CD4-positive, alpha-beta T cell treated with Interleukin-15 for 4 hours (primary cell): ENCODE data around the gene HIF1A.
A peak's percentile ranks its signal among the peaks of the same experiment; 100 is the strongest.
"Not testable (repeated sequence)": the region's sequence is repeated elsewhere in the genome, so short reads cannot be mapped to it uniquely, and the experiment has no call there.

ENCODE experiments used
- DNase-seq: peaks from one replicate; pipeline ENCODE4 v3.0.0-alpha.2; 2020; ENCODE audit warnings: low spot score

The HIF1A gene

DNA sequence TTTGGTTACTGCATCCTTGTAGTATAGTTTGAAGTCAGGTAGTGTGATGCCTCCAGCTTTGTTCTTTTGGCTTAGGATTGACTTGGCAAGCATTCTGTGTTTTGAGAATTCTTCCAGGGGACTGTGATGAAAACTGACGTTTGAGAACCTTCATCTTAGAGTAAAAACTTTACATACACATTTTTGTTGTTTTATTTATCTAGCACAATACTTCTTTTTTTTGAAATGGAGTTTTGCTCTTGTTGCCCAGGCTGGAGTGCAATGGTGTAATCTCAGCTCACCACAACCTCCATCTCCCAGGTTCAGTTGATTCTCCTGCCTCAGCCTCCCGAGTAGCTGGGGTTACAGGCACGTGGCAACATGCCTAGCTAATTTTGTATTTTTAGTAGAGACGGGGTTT is 13.4 kb downstream of the HIF1A start:
- not testable (repeated sequence) for DNase-seq

DNA sequence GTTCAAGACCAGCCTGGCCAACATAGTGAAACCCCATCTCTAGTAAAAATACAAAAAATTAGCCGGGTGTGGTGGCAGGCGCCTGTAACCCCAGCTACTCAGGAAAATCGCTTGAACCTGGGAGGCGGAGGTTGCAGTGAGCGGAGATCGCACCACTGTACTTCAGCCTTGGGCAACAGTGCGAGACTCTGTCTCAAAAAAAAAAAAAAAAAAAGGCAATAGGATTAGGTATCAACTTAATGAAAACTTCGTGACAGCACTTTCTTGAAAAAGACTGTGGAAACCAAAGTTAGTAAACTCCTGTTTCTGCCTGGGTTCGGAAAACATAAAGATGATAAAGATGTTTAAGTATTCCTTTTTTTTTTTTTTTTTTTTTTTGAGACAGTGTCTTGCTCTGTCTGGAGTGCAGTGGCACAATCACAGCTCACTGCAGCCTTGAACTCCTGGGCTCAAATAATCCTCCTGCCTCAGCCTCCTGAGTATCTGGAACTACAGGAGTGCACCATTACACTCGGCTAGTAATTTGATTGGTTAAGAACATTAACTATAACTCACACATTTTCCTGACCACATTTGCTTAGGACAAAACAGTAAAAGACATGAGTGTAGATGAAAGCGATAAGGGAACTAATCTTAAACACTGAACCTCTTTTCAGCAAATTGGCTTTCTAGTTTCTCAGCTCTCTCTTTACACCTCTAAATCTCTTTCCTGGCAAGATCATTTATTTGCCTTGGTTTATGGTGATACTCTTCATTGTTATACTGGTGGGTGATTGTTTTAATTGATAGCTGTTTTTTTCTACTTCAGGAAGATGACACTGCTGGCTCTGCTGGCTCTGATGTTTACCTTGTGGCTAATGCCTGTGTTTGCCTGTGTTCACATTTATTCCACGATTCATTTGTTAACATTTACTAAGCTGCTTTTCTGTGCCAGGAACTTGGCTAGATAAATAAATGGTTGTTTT is 15.8 kb downstream of the HIF1A start:
- DNase-seq = no peak

DNA sequence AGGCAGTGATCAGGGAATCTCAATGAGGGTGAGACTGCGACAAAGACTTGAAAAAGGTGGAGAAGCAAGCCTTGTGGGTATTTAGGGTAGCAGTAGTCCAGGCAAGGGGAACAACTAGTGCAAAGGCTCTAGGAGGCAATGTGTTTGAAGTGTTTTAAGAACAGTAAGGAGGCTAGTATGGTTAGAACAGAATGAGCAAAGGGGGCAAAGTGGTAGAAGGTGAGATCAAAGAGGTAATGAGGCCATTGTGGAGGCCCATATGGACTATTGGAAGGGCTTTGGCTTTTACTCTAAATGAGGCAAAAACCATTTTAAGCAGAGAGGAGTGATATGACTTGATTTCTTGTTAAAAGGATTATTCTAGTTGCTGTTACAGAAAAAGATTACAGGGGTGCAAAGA is 16.8 kb downstream of the HIF1A start:
- DNase-seq = no peak

DNA sequence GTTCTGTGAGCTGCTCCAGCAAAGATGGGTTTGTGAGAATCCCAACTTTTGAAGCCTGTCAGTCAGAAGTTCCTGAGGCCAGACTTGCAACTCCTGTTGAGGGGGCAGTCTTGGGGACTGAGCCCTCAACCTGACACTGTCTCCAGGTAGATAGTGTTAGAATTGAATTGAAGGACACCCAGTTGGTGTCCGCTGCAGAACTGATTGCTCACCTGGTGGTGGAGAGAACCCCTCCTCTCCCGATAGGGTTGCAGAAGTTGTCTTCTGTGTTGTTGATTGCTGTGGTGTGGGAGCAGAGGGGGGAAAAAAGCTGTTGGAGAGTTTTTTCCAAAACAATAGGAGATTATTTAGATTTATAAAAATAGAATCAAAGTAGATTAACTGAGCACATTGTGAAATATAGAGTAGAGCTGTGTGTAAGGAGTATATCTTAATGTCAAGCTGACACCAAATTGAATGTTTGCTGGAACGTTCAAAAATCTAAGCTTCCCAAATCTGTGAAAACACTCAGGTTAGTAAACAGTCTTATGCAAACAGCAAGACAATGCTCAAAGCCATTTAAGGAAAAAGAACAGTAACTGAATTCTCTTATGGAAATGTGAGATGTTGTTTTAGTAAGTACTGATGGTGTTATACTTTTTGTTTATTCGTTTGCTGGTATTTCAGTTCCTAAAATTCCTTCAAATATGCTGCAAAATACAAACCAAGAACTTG is 18.6 kb downstream of the HIF1A start:
- no peak for DNase-seq

DNA sequence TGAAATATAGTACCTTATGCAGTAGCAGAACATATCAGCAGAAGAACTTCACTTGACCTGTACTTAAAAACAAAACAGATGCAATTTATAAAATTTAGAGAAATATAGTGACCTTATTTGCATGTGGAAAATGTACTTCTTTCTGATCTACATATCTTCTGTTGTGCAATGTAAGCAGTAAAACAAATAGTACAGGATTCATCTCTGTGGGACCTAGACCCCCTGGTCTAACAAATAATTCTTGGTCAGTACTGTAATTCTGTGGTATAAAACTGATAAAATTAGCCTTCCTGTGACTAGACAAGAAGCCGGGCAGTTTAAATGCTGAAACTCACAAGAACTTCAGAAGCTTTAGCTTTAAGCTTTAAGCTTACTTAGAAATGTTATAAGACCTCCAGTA is 21.6 kb downstream of the HIF1A start:
- no peak for DNase-seq

DNA sequence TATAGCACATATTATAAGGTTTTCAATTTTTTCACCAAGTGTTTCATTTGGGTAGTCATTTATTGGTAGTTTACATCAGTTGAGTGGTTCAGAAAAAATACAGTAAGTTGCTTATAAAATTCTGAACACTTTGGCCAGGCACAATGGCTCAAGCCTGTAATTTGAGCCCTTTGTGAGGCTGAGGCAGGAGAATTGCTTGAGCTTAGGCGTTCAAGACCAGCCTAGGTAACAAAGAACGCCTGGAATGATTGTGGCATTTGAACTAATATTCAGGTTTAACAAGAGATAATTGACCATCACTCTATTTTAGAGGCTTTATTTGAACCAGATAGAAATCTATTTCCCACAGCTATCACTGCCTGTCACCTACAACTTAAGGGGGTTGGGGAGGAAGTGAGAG is 22.7 kb downstream of the HIF1A start:
- no peak for DNase-seq

DNA sequence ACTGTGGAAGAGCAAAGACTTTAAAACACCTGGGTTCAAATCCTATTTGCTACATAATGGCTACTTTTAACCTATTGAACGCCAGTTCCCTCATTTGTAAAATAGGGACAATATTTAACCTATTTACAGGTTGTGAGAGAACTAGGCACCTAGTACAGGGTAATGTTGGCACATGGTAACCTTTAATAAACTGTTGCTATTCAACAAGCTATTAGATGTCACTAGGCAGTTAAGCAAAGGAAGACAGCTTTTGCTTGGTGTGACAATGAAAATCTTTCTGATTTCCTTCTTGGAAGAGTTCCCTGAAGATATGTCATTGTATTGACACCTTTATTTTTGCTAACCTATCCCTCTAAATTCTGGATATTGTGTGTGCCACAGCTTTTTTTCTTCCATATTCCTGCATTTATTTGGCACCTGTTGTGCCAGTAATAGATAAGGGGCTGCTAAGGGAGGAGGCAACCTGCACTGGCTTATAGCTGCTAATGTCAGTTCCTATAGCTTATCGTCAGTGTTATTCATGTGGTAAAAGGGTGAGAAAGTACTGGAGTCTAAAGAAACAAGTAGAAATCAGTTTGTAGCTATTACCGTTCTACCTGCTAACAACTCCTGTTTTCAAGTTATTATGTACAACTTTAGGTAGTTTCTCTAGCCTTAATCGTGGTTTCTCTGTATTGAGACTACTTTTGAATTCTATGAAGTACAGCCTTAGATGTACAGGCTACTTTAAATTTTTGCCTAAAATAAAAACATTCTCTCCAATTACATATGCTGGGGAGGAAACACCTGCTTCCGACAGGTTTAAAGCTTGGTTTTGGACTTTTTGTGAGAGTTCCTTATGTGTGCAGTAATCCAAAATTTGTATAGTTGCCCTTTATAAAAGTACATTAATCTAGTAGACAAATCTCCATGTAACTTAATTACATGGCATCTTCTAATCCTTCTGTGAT is 24.3 kb downstream of the HIF1A start:
- DNase-seq = peak; percentile 39

DNA sequence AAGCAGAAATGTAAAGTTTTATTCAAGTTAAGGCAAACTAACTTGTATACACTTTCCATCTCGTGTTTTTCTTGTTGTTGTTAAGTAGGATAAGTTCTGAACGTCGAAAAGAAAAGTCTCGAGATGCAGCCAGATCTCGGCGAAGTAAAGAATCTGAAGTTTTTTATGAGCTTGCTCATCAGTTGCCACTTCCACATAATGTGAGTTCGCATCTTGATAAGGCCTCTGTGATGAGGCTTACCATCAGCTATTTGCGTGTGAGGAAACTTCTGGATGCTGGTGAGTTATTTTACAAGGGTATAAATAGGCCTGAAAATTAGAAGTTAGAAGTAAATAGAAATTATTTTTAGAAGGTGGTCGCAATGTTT is 25.0 kb downstream of the HIF1A start:
- DNase-seq = no peak

DNA sequence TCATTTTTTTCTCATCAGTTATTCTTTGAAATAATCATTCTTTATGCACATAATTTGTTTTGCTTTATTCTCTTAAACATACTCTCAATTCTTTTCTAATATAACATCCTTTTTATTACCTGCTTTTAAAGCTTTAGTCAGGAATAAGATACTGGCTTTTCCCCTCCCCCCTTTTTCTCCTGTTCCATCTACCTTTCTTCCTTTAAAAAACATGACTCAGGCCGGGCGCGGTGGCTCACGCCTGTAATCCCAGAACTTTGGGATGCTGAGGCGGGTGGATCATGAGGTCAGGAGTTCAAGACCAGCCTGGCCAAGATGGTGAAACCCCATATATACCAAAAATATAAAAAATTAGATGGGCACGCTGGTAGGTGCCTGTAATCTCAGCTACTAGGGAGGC is 25.4 kb downstream of the HIF1A start:
- DNase-seq = no peak

DNA sequence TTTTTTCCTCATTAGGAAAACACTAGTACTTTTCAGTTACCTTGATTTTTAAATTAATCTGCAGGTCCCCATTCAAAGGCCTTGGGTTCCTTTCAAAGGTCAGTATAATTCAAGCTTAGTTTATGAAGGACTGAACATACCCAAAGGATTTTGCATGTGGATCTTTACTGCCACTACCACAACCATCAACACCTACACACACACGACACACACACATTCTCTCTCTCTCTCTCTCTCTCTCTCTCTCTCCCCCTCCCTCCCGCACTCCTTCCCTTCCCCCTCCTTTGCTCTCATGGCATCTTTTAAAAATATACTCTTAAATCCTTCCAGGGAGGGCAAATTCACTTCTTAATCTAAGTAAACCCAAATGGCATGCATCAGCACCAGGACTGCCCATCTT is 28.8 kb downstream of the HIF1A start:
- no peak for DNase-seq

DNA sequence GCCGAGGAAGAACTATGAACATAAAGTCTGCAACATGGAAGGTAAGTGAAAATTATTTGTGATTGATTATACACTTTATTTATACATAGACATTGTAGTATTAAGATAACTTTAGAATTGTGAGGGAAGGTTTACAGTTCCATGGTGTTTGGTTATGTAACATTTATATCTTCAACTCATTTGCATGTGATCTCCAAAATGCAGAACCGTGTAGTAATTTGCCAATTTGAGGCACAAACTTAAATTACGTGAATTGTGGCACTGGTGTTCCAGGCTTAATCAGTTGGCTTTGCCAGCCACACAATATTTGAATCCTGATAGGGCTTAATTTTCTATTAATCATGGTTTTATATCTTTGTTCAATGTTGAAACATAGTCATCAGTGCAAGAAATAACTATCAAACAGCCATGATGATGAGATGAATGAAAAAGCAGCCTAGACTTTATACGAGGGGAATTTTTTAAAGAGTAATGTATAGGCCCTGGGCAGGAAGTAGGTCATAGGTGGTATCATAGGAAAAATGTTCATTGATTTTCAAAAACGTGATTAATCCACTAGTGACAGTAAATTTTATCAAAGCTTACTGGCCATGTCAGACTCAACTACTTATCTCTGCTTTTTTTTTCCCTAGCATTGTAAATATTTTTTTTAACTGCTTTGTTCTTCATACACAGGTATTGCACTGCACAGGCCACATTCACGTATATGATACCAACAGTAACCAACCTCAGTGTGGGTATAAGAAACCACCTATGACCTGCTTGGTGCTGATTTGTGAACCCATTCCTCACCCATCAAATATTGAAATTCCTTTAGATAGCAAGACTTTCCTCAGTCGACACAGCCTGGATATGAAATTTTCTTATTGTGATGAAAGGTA is 31.7 kb downstream of the HIF1A start:
- no peak for DNase-seq

DNA sequence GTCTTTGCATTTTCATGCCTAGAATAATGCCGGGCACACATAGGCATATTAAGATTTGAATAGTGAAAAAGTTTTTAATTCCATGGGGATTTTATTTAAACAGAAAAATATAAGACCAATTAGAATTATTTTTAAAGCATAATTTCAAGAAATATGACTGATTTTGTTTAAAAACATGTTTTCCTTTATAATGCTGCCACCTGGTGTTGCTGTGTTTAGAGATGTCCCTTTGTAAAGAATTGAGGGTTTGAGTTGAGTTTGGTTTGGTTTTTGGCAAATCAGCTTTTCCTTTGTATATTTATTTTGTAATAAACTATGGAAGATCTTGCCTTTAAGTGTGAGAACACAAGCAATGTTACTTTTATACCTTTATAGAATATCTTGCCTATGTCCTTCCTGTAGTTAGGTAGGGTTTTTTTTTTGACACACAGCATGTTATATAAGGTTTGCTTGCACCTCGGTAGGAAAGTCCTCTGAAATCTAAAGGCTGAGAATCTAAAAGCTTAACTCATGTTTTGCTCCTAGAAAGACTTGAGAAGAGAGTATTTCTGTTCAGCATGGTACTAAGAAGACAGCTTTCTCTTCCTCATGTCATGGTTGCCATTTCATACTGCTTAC is 35.6 kb downstream of the HIF1A start:
- DNase-seq = peak; percentile 36

DNA sequence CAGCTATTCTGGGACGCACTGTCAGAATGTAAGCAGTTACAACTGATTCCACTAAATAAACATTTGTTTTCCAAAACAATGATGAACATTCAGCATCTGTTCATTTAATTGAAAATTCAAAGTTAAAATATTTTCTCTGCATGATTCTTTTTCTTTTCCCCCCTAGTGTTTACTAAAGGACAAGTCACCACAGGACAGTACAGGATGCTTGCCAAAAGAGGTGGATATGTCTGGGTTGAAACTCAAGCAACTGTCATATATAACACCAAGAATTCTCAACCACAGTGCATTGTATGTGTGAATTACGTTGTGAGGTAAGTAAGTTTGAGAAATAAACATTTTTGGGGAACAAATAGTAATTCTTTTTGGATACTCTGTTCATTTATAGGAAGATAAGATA is 38.7 kb downstream of the HIF1A start:
- DNase-seq = no peak

DNA sequence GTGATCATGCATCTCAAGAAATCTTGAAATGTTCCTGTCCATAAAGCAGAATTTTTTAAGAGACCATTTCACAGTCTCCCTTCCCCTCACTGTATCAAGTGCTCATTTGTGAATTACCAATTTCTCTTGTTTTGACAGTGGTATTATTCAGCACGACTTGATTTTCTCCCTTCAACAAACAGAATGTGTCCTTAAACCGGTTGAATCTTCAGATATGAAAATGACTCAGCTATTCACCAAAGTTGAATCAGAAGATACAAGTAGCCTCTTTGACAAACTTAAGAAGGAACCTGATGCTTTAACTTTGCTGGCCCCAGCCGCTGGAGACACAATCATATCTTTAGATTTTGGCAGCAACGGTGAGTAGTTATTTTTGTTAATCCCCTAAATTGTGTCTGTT is 41.4 kb downstream of the HIF1A start:
- no peak for DNase-seq

DNA sequence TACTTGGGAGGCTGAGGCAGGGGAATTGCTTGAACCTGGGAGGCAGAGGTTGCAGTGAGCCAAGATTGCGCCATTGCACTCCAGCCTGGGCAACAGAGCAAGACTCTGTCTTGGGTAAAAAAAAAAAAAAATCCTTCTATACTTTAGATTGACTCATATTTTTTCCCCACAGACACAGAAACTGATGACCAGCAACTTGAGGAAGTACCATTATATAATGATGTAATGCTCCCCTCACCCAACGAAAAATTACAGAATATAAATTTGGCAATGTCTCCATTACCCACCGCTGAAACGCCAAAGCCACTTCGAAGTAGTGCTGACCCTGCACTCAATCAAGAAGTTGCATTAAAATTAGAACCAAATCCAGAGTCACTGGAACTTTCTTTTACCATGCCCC is 42.6 kb downstream of the HIF1A start:
- DNase-seq = no peak

DNA sequence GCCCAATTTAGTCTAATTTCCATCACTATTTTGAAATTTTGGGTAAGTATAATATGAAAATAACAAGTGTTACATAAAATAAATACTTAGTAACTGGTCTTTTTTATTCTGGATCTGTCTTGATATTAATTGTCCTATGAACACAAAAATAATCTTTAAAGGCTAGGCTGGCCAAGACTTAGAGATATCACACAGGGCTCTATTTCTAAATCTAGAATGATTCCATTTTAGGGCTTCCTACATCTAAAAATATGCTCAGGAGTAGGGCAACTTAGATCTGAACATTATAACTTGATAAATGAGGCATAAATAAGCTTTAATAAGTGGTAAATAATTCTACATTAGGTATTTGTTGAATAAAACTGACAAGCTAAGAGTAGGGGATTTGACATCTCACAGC is 43.8 kb downstream of the HIF1A start:
- DNase-seq = no peak

DNA sequence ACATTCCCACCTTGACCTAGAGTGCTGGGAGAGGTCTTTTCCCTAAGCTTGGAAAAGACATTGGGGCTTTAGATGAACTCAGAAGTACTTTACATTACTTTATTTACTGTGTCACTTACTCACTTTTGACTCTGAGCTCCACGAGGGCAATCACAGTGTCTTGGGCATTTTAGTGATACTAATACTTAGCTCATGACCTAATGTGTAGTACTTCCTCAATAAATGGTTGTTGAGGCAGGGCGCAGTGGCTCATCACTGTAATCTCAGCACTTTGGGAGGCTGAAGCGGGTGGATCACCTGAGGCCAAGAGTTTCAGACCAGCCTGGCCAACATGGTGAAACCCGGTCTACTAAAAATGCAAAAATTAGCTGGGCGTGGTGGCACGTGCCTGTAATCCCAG is 47.1 kb downstream of the HIF1A start:
- DNase-seq = no peak

DNA sequence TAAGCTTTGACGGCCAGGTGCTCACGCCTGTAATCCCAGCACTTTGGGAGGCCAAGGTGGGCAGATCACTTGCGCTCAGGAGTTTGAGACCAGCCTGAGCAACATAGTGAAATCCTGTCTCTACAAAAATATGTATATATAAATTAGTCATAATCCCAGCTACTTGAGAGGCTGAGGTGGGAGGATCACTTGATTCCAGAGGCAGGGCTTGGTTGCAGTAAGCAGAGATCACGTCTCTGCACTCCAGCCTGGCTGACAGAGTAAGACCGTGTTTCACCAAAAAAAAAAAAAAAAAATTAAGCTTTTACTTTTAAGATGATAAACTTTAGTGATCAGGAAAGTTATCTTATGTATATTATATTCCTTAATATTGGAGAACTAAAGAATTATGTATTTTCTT is 48.9 kb downstream of the HIF1A start:
- DNase-seq = no peak

DNA sequence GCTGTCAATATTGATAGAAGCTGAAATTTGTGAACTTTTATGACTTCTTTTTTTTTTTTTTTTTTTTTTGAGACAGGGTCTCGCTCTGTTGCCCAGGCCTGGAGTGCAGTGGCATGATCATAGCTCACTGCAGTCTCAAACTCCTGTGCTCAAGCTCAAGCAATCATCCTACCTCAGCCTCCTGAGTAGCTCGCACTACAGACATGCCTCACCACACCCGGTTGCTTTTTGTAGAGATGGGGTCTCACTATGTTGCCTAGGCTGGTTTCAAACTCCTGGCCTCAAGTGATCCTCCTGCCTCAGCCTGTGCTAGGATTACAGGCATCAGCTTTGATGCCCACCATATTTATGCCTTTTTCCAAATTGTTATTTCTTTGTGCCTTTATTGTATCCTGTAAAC is 51.0 kb downstream of the HIF1A start:
- not testable (repeated sequence) for DNase-seq

DNA sequence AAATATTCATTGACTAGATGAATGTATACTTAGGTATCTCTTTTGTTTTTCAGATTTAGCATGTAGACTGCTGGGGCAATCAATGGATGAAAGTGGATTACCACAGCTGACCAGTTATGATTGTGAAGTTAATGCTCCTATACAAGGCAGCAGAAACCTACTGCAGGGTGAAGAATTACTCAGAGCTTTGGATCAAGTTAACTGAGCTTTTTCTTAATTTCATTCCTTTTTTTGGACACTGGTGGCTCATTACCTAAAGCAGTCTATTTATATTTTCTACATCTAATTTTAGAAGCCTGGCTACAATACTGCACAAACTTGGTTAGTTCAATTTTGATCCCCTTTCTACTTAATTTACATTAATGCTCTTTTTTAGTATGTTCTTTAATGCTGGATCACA is 51.6 kb downstream of the HIF1A start:
- no peak for DNase-seq

DNA sequence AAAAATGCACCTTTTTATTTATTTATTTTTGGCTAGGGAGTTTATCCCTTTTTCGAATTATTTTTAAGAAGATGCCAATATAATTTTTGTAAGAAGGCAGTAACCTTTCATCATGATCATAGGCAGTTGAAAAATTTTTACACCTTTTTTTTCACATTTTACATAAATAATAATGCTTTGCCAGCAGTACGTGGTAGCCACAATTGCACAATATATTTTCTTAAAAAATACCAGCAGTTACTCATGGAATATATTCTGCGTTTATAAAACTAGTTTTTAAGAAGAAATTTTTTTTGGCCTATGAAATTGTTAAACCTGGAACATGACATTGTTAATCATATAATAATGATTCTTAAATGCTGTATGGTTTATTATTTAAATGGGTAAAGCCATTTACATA is 52.0 kb downstream of the HIF1A start:
- no peak for DNase-seq
